Endothelial cell of umbilical vein (primary cell): ENCODE measurements around the gene CRB1. TPM values are rescaled to one million over a fixed set of nuclear protein-coding genes. Genes with fewer than 3 reads are reported as not detected.

Source experiments
- BruUV-seq: library from RNA; stranded (reverse); fragments of 400-500 nt; replicated peaks from 2 replicates; lab custom pipeline; 2021; lab: Mats Ljungman, UMichigan
- CTCF ChIA-PET: fragments of 300-600, 350-600 bp; sonication (Branson Sonifier 250); formaldehyde crosslinking; loops from one replicate; lab custom pipeline; 2021; ENCODE audit warnings: antibody characterized with exemption, inconsistent platforms; lab: Charles Lee
- POLR2A ChIA-PET: fragments of 300-600, 350-600 bp; sonication (Branson Sonifier 250); formaldehyde crosslinking; loops from one replicate; lab custom pipeline; 2021; ENCODE audit warnings: antibody characterized with exemption, inconsistent platforms; lab: Charles Lee
- DNase-seq: peaks from one replicate; pipeline ENCODE4 v3.0.0-alpha.2; 2011; ENCODE audit warnings: low read depth, low spot score
- FAIRE-seq: peaks from 2 replicates; lab custom pipeline; 2011; peaks lifted over from hg19 to GRCh38; lab: Jason Lieb, UNC
- H2AFZ ChIP-seq: 2 replicates; pipeline ENCODE4 v1.6.0; 2012; ENCODE audit warnings: low read depth, low read length, control low read depth, inconsistent platforms
- H3K27ac ChIP-seq: 2 replicates; pipeline ENCODE4 v1.5.1; 2011; ENCODE audit warnings: low read depth, mild to moderate bottlenecking, control low read depth, low read length, moderate library complexity; ENCODE audit not compliant: insufficient read depth
- H3K27me3 ChIP-seq, 2 experiments: 2 replicates each; pipeline versions ENCODE4 v1.6.0 to v1.6.1; 2011; ENCODE audit warnings: low read length in 2 of 2, mixed read lengths in 1 of 2; ENCODE audit not compliant: control insufficient read depth in 2 of 2, insufficient read depth in 2 of 2
- H3K36me3 ChIP-seq, 2 experiments: 2 replicates in 1 of 2; 3 replicates in 1 of 2; pipeline ENCODE4 v1.5.1; 2011; ENCODE audit warnings: low read length in 2 of 2, mild to moderate bottlenecking in 1 of 2, moderate library complexity in 1 of 2; ENCODE audit not compliant: control insufficient read depth in 2 of 2, insufficient read depth in 2 of 2; ENCODE audit errors: extremely low read depth in 1 of 2
- H3K4me1 ChIP-seq: 3 replicates; pipeline ENCODE4 v1.5.1; 2011; ENCODE audit warnings: mild to moderate bottlenecking, low read length; ENCODE audit not compliant: control insufficient read depth, insufficient read depth; ENCODE audit errors: extremely low read depth
- H3K4me2 ChIP-seq: 2 replicates; pipeline ENCODE4 v1.6.1; 2011; ENCODE audit warnings: low read length, control low read depth, mixed read lengths; ENCODE audit not compliant: insufficient read depth
- H3K4me3 ChIP-seq, 3 experiments: fragments of 200-600 bp in 1 of 3; sonication (generic), shearing (Covaris generic) in 1 of 3; replicated peaks in 1 of 3; 2 replicates each; pipeline ENCODE4 v1.5.1; 2011 to 2016; ENCODE audit warnings: control low read depth in 3 of 3, low read length in 3 of 3, mild to moderate bottlenecking in 2 of 3, inconsistent platforms in 1 of 3, low read depth in 1 of 3, moderate library complexity in 1 of 3; ENCODE audit not compliant: insufficient read depth in 1 of 3
- H3K79me2 ChIP-seq: 2 replicates; pipeline ENCODE4 v1.6.0; 2012; ENCODE audit warnings: low read length, inconsistent platforms; ENCODE audit not compliant: control insufficient read depth, insufficient read depth
- H3K9ac ChIP-seq: replicated peaks from 2 replicates; pipeline ENCODE3; 2011; ENCODE audit warnings: low read length, control low read depth; ENCODE audit not compliant: insufficient read depth; ENCODE audit errors: extremely low read depth
- H3K9me1 ChIP-seq: replicated peaks from 3 replicates; pipeline ENCODE4 v1.6.0; 2011; ENCODE audit warnings: mild to moderate bottlenecking, low read length; ENCODE audit not compliant: control insufficient read depth, insufficient read depth; ENCODE audit errors: extremely low read depth
- H3K9me3 ChIP-seq: replicated peaks from 2 replicates; pipeline ENCODE4 v1.5.1; 2012; ENCODE audit warnings: low read length, inconsistent platforms; ENCODE audit not compliant: control insufficient read depth, insufficient read depth
- H4K20me1 ChIP-seq: replicated peaks from 2 replicates; pipeline ENCODE3; 2011; ENCODE audit warnings: mild to moderate bottlenecking, low read length; ENCODE audit not compliant: control insufficient read depth, insufficient read depth; ENCODE audit errors: extremely low read depth
- CTCF ChIP-seq, 2 donors: IDR thresholded peaks; 1 replicate in 1 of 2; 2 replicates in 1 of 2; pipeline ENCODE4 v1.5.1; 2011; ENCODE audit warnings: low read length in 2 of 2, mild to moderate bottlenecking in 2 of 2, moderate library complexity in 2 of 2, control low read depth in 1 of 2, inconsistent platforms in 1 of 2, low read depth in 1 of 2; ENCODE audit not compliant: insufficient read depth in 1 of 2; ENCODE audit errors: extremely low read depth in 1 of 2
- EZH2 ChIP-seq: IDR thresholded peaks from 2 replicates; pipeline ENCODE4 v1.6.1; 2012; ENCODE audit warnings: borderline replicate concordance, low read depth, mild to moderate bottlenecking, moderate library complexity, low read length, inconsistent platforms; ENCODE audit not compliant: severe bottlenecking
- FOS ChIP-seq: IDR thresholded peaks from 2 replicates; pipeline ENCODE4 v1.6.1; 2011; ENCODE audit warnings: mild to moderate bottlenecking, low read length, moderate library complexity, borderline replicate concordance; ENCODE audit not compliant: insufficient read depth
- GATA2 ChIP-seq: IDR thresholded peaks from 2 replicates; pipeline ENCODE4 v1.7.0; 2011; ENCODE audit warnings: low read depth, mild to moderate bottlenecking, moderate library complexity, mixed read lengths, low read length; ENCODE audit not compliant: insufficient read length, insufficient read depth
- JUN ChIP-seq: IDR thresholded peaks from 2 replicates; pipeline ENCODE4 v1.6.1; 2011; ENCODE audit warnings: borderline replicate concordance, low read depth; ENCODE audit not compliant: insufficient read length, insufficient read depth
- MYC ChIP-seq: IDR thresholded peaks from one replicate; pipeline ENCODE4 v1.6.1; 2011; ENCODE audit warnings: mild to moderate bottlenecking, low read depth, low read length
- POLR2A ChIP-seq: IDR thresholded peaks from 2 replicates; pipeline ENCODE4 v1.6.1; 2012; ENCODE audit warnings: low read depth, mild to moderate bottlenecking, control low read depth, low read length
- POLR2AphosphoS5 ChIP-seq: IDR thresholded peaks from 2 replicates; pipeline ENCODE4 v1.6.1; 2012; ENCODE audit warnings: low read depth, mild to moderate bottlenecking, control low read depth, low read length, moderate library complexity; ENCODE audit not compliant: insufficient read depth
- dilution Hi-C: fragments of 300-500 bp; cut with MboI; formaldehyde crosslinking; loops from one replicate; pipeline ENCODE4 v1.15.0; 2019; ENCODE audit warnings: low sequenced_read_pairs; ENCODE audit not compliant: extremely low pct_ligation_motif_present
- intact Hi-C: fragments of 100-400 bp; cut with micrococcal nuclease; formaldehyde crosslinking; loops from one replicate; pipeline ENCODE4 v1.10.0; 2022
- polyA plus RNA-seq, 4 experiments: library from polyadenylated mRNA; depleted of rRNA in 3 of 4; stranded (reverse) in 3 of 4; unstranded in 1 of 4; fragments of >200 nt; gene quantifications; 2 replicates each; pipeline versions ENCODE4 v1.2.1 to v1.2.3, GENCODE V29; 2011 to 2012; ENCODE audit warnings: missing spikeins in 1 of 4
- total RNA-seq: library from RNA; stranded (reverse); gene quantifications from 2 replicates; pipeline ENCODE4 v1.2.3, GENCODE V29; 2021
- TF ChIP-seq, protein P1 (sequence below): IDR thresholded peaks from 2 replicates; pipeline ENCODE4 v1.6.1; 2011; ENCODE audit not compliant: insufficient read depth, insufficient read length

CRB1 gene
- total and polyA plus RNA-seq, 2 donors (not counting 3 experiments of a cell fraction or from before 2014, with no cell fraction given), result not detected

DNA sequence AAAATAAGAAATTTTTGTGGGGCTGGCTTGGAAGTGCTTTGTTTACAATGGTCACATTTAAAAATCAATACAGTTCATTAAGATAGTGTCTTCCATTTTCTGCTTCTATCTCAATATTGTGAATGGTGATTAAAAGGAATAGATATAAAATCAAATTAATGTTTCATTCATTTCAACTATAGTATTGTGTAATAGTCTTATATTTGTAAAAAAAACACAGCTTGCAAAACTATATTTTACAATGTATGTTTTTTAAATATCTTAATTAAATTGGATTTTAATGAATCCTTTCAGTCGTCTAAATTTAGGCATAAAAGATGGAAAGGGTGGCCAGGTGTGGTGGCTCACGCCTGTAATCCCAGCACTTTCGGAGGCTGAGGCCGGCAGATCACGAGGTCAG is 63.5 kb downstream of the CRB1 start:
- H3K4me2 ChIP-seq, result no peak overlapping the region
- no peak overlapping the region for H3K27ac ChIP-seq
- peaks cover 0 to 2% of the 10 kb centered on the region in 2 experiments for H3K27me3 ChIP-seq
- BruUV-seq, result no TSS peak
- H3K4me1 ChIP-seq, result no peaks in the 10 kb centered on the region
- POLR2A ChIA-PET, result no interaction called here
- DNase-seq (no peak), FAIRE-seq (no peak)
- H4K20me1 ChIP-seq, result no peaks in the 10 kb centered on the region
- dilution Hi-C loops (no loop called here), intact Hi-C loops (no loop called here)
- H3K9ac ChIP-seq, result no peak overlapping the region
- TF ChIP-seq POLR2AphosphoS5, result no peak
- TF ChIP-seq, protein P1, sequence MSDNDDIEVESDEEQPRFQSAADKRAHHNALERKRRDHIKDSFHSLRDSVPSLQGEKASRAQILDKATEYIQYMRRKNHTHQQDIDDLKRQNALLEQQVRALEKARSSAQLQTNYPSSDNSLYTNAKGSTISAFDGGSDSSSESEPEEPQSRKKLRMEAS, result no peak
- TF ChIP-seq JUN, result no peak
- TF ChIP-seq CTCF (IDR thresholded peaks at IDR 0.05; ENCODE audit: extremely low read depth in 1 of 2, insufficient read depth in 1 of 2, low read depth in 1 of 2, low read length in 2 of 2), result no peak
- TF ChIP-seq POLR2A, result no peak
- no peak for TF ChIP-seq EZH2
- no peak for TF ChIP-seq MYC
- no peak for TF ChIP-seq FOS
- no peak for TF ChIP-seq GATA2
- H3K9me1 ChIP-seq, result no peaks in the 10 kb centered on the region
- no peaks in the 10 kb centered on the region for H3K79me2 ChIP-seq
- no peaks in the 10 kb centered on the region for H3K9me3 ChIP-seq
- no peak overlapping the region for H2AFZ ChIP-seq
- CTCF ChIA-PET, result interaction anchor here (1.4 to 1.8 kb wide), 2 partner anchors 10 to 26 kb away, joined by 3 to 4 read pairs; no protein-coding TSS in a partner anchor
- no peaks in the 10 kb centered on the region for H3K36me3 ChIP-seq
- no peak overlapping the region for H3K4me3 ChIP-seq
